Sigmoid colon (tissue), 4 donors: ENCODE measurements around the gene SAAL1.

Experiments
- CTCF ChIP-seq, 4 experiments: fragments of 450-650 bp in 3 of 4; fragments of 200-600 bp in 1 of 4; IDR thresholded peaks; one replicate each; pipeline ENCODE4 v1.5.1; 2016 to 2019; ENCODE audit warnings: antibody characterized with exemption in 4 of 4, mild to moderate bottlenecking in 3 of 4, moderate library complexity in 2 of 4
- EP300 ChIP-seq, 4 donors: sonication (generic); formaldehyde crosslinking; IDR thresholded peaks; one replicate each; pipeline ENCODE4 v1.6.1; 2017; ENCODE audit warnings: antibody characterized with exemption in 4 of 4
- POLR2A ChIP-seq, 2 donors: fragments of 450-650 bp; IDR thresholded peaks; one replicate each; pipeline ENCODE4 v1.6.1; 2016; ENCODE audit warnings: antibody characterized with exemption in 2 of 2, mild to moderate bottlenecking in 2 of 2, moderate library complexity in 2 of 2
- POLR2AphosphoS5 ChIP-seq, 4 donors: sonication (generic); formaldehyde crosslinking; IDR thresholded peaks; one replicate each; pipeline ENCODE4 v1.6.1; 2017; ENCODE audit warnings: antibody characterized with exemption in 4 of 4

GRCh38 chr11:18067372-18067771 is 38.5 kb downstream of the SAAL1 start:
- no peak for TF ChIP-seq CTCF (IDR thresholded peaks at IDR 0.05)
- no peak for TF ChIP-seq POLR2AphosphoS5 (IDR thresholded peaks at IDR 0.05)
- TF ChIP-seq POLR2A (IDR thresholded peaks at IDR 0.05) = no peak
- TF ChIP-seq EP300 (IDR thresholded peaks at IDR 0.05) = no peak
